Measurements from ENCODE around the gene PHLDB2. TPM values are rescaled to one million over a fixed set of nuclear protein-coding genes. Genes with fewer than 3 reads are reported as not detected.

The PHLDB2 gene
- polyA plus RNA-seq, 2 of the 4 experiments (the other 2 are of a cell fraction): 39.5 to 50.6 TPM

DNA sequence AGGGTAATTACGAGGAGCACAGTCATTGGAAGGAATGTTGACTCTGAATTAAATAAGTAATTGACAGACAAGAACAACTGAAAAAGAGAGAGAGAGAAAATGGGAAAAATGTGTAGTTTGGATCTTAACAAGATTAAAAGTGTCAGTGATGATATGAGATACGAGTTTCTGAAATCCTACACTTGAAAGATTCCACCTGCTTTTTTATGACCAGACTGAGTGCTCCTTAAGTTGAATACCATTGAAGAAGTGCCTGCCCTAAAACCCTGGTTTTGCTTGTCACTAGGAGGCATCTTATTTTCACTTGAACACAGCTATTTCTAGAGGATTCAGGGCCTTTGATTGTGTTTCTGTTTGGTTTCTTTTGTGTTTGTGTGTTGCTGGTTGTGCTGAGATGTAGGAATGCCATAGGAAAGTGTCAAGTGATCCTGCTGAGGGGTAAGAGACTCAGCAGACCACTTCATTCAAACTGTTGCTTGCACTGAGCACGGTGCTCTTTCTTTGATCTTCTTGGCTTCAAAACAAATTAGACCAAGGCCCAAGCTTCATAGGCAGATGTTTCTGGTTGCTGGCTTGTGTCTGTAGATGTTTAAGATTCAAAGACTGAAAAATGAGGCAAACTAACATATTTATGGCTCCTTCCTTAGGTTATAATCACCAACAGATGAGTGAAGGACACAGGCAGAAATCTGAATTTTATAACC is 102.5 kb downstream of the PHLDB2 start:
- peaks cover 15% of the 10 kb centered on the region for H3K4me1 ChIP-seq
- POLR2A ChIA-PET: no interaction called here
- H3K9me3 ChIP-seq: no peaks in the 10 kb centered on the region

DNA sequence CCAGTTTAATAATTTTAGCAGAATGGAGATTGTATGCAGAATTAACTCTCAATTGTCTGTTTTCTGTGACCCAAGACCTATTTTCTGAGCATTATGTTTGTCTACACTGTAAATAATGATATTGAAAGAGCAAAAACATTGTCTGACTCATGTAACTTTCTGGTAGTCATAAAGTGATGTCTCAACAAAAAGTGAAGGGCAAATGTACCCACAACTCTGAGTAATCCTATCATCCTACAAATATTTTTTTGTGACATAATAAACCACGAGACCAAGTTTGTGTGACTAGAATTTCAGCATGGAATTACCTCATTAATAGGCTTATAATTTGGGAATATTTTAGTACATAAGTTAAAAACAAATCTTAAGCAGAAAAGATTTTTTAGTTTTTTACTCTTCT is 104.4 kb downstream of the PHLDB2 start:
- DNase-seq (ENCODE audit: low read depth in 1 of 2, low spot score in 1 of 2) (peak; percentile 18 to 39), ATAC-seq (peak; percentile 50 to 66; a peak in 2 of 6 replicates)
- peak overlapping the region; percentile 13; the same call in 1 of the 3 replicates for H3K4me2 ChIP-seq

More for the DNA sequence above, 102.5 kb downstream of the PHLDB2 start:
- WGBS (ENCODE audit: missing lambda C conversion rate): 66% methylated on average over 3 of the region's 3 CpGs
- Histone ChIP-seq H3K4me2 (no peak overlapping the region), H3K27ac (no peak overlapping the region; a peak in 1 of 6 replicates), H3K4me3 (no peak overlapping the region)
- FAIRE-seq (peak; percentile 13), ATAC-seq (no peak), DNase-seq (ENCODE audit: low read depth in 1 of 2, low spot score in 1 of 2) (no peak)
- CTCF ChIA-PET: interaction anchor here (1.0 to 26.1 kb wide), 7 partner anchors 10 to 292 kb away, joined by 3 to 312 read pairs (median 4); partner anchors contain the start of gene ABHD10
- TF ChIP-seq NPAS2 (CRISPR knock-in tag; IDR thresholded peaks at IDR 0.05; ENCODE audit: borderline replicate concordance): no peak
- TF ChIP-seq HOXB13 (CRISPR knock-in tag; IDR thresholded peaks at IDR 0.05; ENCODE audit: low read depth): no peak
- no peak for TF ChIP-seq CBX8 (IDR thresholded peaks at IDR 0.05)
- TF ChIP-seq, protein P1, sequence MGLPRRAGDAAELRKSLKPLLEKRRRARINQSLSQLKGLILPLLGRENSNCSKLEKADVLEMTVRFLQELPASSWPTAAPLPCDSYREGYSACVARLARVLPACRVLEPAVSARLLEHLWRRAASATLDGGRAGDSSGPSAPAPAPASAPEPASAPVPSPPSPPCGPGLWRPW (IDR thresholded peaks at IDR 0.05): no peak
- no peak for TF ChIP-seq RCOR1 (IDR thresholded peaks at IDR 0.05; ENCODE audit: low read depth, low read length)
- TF ChIP-seq FOXS1 (CRISPR knock-in tag; IDR thresholded peaks at IDR 0.05): no peak
- TF ChIP-seq, protein P2, sequence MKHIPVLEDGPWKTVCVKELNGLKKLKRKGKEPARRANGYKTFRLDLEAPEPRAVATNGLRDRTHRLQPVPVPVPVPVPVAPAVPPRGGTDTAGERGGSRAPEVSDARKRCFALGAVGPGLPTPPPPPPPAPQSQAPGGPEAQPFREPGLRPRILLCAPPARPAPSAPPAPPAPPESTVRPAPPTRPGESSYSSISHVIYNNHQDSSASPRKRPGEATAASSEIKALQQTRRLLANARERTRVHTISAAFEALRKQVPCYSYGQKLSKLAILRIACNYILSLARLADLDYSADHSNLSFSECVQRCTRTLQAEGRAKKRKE (CRISPR knock-in tag; IDR thresholded peaks at IDR 0.05; ENCODE audit: low read depth): no peak
- TF ChIP-seq, protein P3, sequence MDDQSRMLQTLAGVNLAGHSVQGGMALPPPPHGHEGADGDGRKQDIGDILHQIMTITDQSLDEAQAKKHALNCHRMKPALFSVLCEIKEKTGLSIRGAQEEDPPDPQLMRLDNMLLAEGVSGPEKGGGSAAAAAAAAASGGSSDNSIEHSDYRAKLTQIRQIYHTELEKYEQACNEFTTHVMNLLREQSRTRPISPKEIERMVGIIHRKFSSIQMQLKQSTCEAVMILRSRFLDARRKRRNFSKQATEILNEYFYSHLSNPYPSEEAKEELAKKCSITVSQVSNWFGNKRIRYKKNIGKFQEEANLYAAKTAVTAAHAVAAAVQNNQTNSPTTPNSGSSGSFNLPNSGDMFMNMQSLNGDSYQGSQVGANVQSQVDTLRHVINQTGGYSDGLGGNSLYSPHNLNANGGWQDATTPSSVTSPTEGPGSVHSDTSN (IDR thresholded peaks at IDR 0.05): no peak
- no peak for TF ChIP-seq EHF (CRISPR knock-in tag; IDR thresholded peaks at IDR 0.05)
- TF ChIP-seq GATA3 (IDR thresholded peaks at IDR 0.05; ENCODE audit: borderline replicate concordance): no peak
- TF ChIP-seq ZSCAN20 (CRISPR knock-in tag; IDR thresholded peaks at IDR 0.05): no peak
- no peak for TF ChIP-seq RAD21 (conservative IDR thresholded peaks at IDR 0.05 in 1 of 2, IDR thresholded peaks at IDR 0.05 in 1 of 2)
- TF ChIP-seq, protein P4, sequence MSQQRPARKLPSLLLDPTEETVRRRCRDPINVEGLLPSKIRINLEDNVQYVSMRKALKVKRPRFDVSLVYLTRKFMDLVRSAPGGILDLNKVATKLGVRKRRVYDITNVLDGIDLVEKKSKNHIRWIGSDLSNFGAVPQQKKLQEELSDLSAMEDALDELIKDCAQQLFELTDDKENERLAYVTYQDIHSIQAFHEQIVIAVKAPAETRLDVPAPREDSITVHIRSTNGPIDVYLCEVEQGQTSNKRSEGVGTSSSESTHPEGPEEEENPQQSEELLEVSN (IDR thresholded peaks at IDR 0.05; ENCODE audit: borderline replicate concordance, low read depth): no peak
- no peak for TF ChIP-seq EP300 (IDR thresholded peaks at IDR 0.05)
- no peak for TF ChIP-seq FOSB (CRISPR knock-in tag; IDR thresholded peaks at IDR 0.05)
- no peak for TF ChIP-seq MAFK (IDR thresholded peaks at IDR 0.05; ENCODE audit: partially characterized antibody)
- no peak for TF ChIP-seq KDM1A (IDR thresholded peaks at IDR 0.05; ENCODE audit: low read depth)

More for the DNA sequence above, 104.4 kb downstream of the PHLDB2 start:
- Histone ChIP-seq H3K27ac (no peak overlapping the region), H3K9me3 (no peaks in the 10 kb centered on the region), H3K4me3 (no peak overlapping the region), H3K4me1 (peaks cover 25% of the 10 kb centered on the region)
- ChIA-PET CTCF (interaction anchor here (0.6 to 26.1 kb wide), 5 partner anchors 65 to 246 kb away, joined by 3 to 312 read pairs (median 4); no protein-coding TSS in a partner anchor), POLR2A (interaction anchor here (0.6 kb wide), 1 partner anchor 42 kb away, joined by 3 read pairs; no protein-coding TSS in a partner anchor)
- peak; percentile 85 for TF ChIP-seq MAFK (IDR thresholded peaks at IDR 0.05; ENCODE audit: partially characterized antibody)
- TF ChIP-seq, protein P5, sequence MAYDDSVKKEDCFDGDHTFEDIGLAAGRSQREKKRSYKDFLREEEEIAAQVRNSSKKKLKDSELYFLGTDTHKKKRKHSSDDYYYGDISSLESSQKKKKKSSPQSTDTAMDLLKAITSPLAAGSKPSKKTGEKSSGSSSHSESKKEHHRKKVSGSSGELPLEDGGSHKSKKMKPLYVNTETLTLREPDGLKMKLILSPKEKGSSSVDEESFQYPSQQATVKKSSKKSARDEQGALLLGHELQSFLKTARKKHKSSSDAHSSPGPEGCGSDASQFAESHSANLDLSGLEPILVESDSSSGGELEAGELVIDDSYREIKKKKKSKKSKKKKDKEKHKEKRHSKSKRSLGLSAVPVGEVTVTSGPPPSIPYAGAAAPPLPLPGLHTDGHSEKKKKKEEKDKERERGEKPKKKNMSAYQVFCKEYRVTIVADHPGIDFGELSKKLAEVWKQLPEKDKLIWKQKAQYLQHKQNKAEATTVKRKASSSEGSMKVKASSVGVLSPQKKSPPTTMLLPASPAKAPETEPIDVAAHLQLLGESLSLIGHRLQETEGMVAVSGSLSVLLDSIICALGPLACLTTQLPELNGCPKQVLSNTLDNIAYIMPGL (CRISPR knock-in tag; IDR thresholded peaks at IDR 0.05; ENCODE audit: borderline replicate concordance): no peak
- TF ChIP-seq EHF (CRISPR knock-in tag; IDR thresholded peaks at IDR 0.05): no peak
- TF ChIP-seq CHD4 (IDR thresholded peaks at IDR 0.05; ENCODE audit: borderline replicate concordance): no peak
- peak; percentile 15; the same call in 1 of the 2 replicates for TF ChIP-seq FOSL2 (IDR thresholded peaks at IDR 0.05)
- TF ChIP-seq FOSL2 (CRISPR knock-in tag; IDR thresholded peaks at IDR 0.05): peak; percentile 63
- no peak for TF ChIP-seq HDAC2 (IDR thresholded peaks at IDR 0.05)
- TF ChIP-seq, protein P3 (IDR thresholded peaks at IDR 0.05): no peak
- TF ChIP-seq HEYL (CRISPR knock-in tag; IDR thresholded peaks at IDR 0.05): no peak
- peak in 1 of 2 experiments; percentile 45; a peak in 1 of 4 replicates for TF ChIP-seq CEBPB (IDR thresholded peaks at IDR 0.05)
- TF ChIP-seq BHLHE40 (IDR thresholded peaks at IDR 0.05; ENCODE audit: low read depth, low read length): no peak
- TF ChIP-seq ZSCAN20 (CRISPR knock-in tag; IDR thresholded peaks at IDR 0.05): no peak
- TF ChIP-seq, protein P6, sequence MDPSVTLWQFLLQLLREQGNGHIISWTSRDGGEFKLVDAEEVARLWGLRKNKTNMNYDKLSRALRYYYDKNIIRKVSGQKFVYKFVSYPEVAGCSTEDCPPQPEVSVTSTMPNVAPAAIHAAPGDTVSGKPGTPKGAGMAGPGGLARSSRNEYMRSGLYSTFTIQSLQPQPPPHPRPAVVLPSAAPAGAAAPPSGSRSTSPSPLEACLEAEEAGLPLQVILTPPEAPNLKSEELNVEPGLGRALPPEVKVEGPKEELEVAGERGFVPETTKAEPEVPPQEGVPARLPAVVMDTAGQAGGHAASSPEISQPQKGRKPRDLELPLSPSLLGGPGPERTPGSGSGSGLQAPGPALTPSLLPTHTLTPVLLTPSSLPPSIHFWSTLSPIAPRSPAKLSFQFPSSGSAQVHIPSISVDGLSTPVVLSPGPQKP (IDR thresholded peaks at IDR 0.05; ENCODE audit: low read depth, low read length): no peak
- no peak for TF ChIP-seq CBX2 (IDR thresholded peaks at IDR 0.05; ENCODE audit: borderline replicate concordance, low read depth)
- peak; percentile 54 for TF ChIP-seq JUNB (IDR thresholded peaks at IDR 0.05)
- WGBS (ENCODE audit: missing lambda C conversion rate): 8% methylated on average over 1 of the region's 1 CpG
- no peak for FAIRE-seq
